ENCODE data around the gene METTL13. TPM values are rescaled to one million over a fixed set of nuclear protein-coding genes. Genes with fewer than 3 reads are reported as not detected.

METTL13 gene
- total and polyA plus RNA-seq, 2 donors (not counting 1 experiment from before 2014, with no cell fraction given) = 27.3 to 38.0 TPM

- Histone ChIP-seq H3K36me3 (ENCODE audit: control insufficient read depth, insufficient read depth, low read length) (no peaks in the 10 kb centered on the region), H3K4me3 (replicated peaks in 1 of 4; ENCODE audit: control extremely low read depth in 1 of 4, insufficient read depth in 1 of 4, low read depth in 3 of 4, low read length in 4 of 4) (no peak overlapping the region), H3K79me2 (ENCODE audit: control insufficient read depth, insufficient read depth, low read length) (no peaks in the 10 kb centered on the region), H3K4me1 (ENCODE audit: control insufficient read depth, extremely low read depth, insufficient read depth, low read length) (no peaks in the 10 kb centered on the region), H3K27ac (ENCODE audit: insufficient read depth, low read length) (no peak overlapping the region), H3K4me2 (ENCODE audit: extremely low read depth, insufficient read depth, low read length) (no peak overlapping the region), H2AFZ (ENCODE audit: low read length) (no peak overlapping the region), H3K9ac (ENCODE audit: insufficient read depth, low read length) (no peak overlapping the region), H3K27me3 (ENCODE audit: control insufficient read depth, insufficient read depth, low read length) (no peaks in the 10 kb centered on the region), H3K9me3 (ENCODE audit: control insufficient read depth, insufficient read depth, low read depth, low read length) (no peaks in the 10 kb centered on the region), H4K20me1 (ENCODE audit: control insufficient read depth, extremely low read depth, insufficient read depth, low read length) (no peaks in the 10 kb centered on the region)
- no peak for TF ChIP-seq EZH2 (IDR thresholded peaks at IDR 0.05; ENCODE audit: low read length, missing control alignments)
- TF ChIP-seq CTCF (conservative IDR thresholded peaks at IDR 0.05 in 1 of 2, IDR thresholded peaks at IDR 0.05 in 1 of 2; ENCODE audit: low read depth in 1 of 2, low read length in 2 of 2) = no peak
- DNase-seq (ENCODE audit: low read depth in 2 of 2) = no peak
Observed at GRCh38 chr1:171763764-171764163, 17.7 kb upstream of the METTL13 start.

- Histone ChIP-seq H2AFZ (ENCODE audit: low read length) (no peak overlapping the region), H3K4me3 (replicated peaks in 1 of 4; ENCODE audit: control extremely low read depth in 1 of 4, insufficient read depth in 1 of 4, low read depth in 3 of 4, low read length in 4 of 4) (no peak overlapping the region), H3K27ac (ENCODE audit: insufficient read depth, low read length) (no peak overlapping the region), H3K9me3 (ENCODE audit: control insufficient read depth, insufficient read depth, low read depth, low read length) (no peaks in the 10 kb centered on the region), H3K9ac (ENCODE audit: insufficient read depth, low read length) (no peak overlapping the region), H3K79me2 (ENCODE audit: control insufficient read depth, insufficient read depth, low read length) (no peaks in the 10 kb centered on the region), H3K4me1 (ENCODE audit: control insufficient read depth, extremely low read depth, insufficient read depth, low read length) (no peaks in the 10 kb centered on the region), H4K20me1 (ENCODE audit: control insufficient read depth, extremely low read depth, insufficient read depth, low read length) (no peaks in the 10 kb centered on the region), H3K4me2 (ENCODE audit: extremely low read depth, insufficient read depth, low read length) (no peak overlapping the region), H3K27me3 (ENCODE audit: control insufficient read depth, insufficient read depth, low read length) (no peaks in the 10 kb centered on the region), H3K36me3 (ENCODE audit: control insufficient read depth, insufficient read depth, low read length) (no peaks in the 10 kb centered on the region)
- no peak for TF ChIP-seq EZH2 (IDR thresholded peaks at IDR 0.05; ENCODE audit: low read length, missing control alignments)
- no peak for TF ChIP-seq CTCF (conservative IDR thresholded peaks at IDR 0.05 in 1 of 2, IDR thresholded peaks at IDR 0.05 in 1 of 2; ENCODE audit: low read depth in 1 of 2, low read length in 2 of 2)
- no peak for DNase-seq (ENCODE audit: low read depth in 2 of 2)
Observed at GRCh38 chr1:171769171-171769570, 12.3 kb upstream of the METTL13 start.

- Histone ChIP-seq H3K9me3 (ENCODE audit: control insufficient read depth, insufficient read depth, low read depth, low read length) (no peaks in the 10 kb centered on the region), H3K36me3 (ENCODE audit: control insufficient read depth, insufficient read depth, low read length) (no peaks in the 10 kb centered on the region), H3K27me3 (ENCODE audit: control insufficient read depth, insufficient read depth, low read length) (no peaks in the 10 kb centered on the region), H3K4me3 (replicated peaks in 1 of 4; ENCODE audit: control extremely low read depth in 1 of 4, insufficient read depth in 1 of 4, low read depth in 3 of 4, low read length in 4 of 4) (no peak overlapping the region), H3K27ac (ENCODE audit: insufficient read depth, low read length) (no peak overlapping the region), H3K4me1 (ENCODE audit: control insufficient read depth, extremely low read depth, insufficient read depth, low read length) (no peaks in the 10 kb centered on the region), H3K9ac (ENCODE audit: insufficient read depth, low read length) (no peak overlapping the region), H3K79me2 (ENCODE audit: control insufficient read depth, insufficient read depth, low read length) (no peaks in the 10 kb centered on the region), H3K4me2 (ENCODE audit: extremely low read depth, insufficient read depth, low read length) (no peak overlapping the region), H4K20me1 (ENCODE audit: control insufficient read depth, extremely low read depth, insufficient read depth, low read length) (no peaks in the 10 kb centered on the region), H2AFZ (ENCODE audit: low read length) (no peak overlapping the region)
- no peak for TF ChIP-seq EZH2 (IDR thresholded peaks at IDR 0.05; ENCODE audit: low read length, missing control alignments)
- no peak for TF ChIP-seq CTCF (conservative IDR thresholded peaks at IDR 0.05 in 1 of 2, IDR thresholded peaks at IDR 0.05 in 1 of 2; ENCODE audit: low read depth in 1 of 2, low read length in 2 of 2)
- no peak for DNase-seq (ENCODE audit: low read depth in 2 of 2)
Observed at GRCh38 chr1:171769754-171770153, 11.7 kb upstream of the METTL13 start.
